Lower lobe of right lung (tissue), 2 donors: ENCODE data around the gene RAB10. TPM values are rescaled to one million over a fixed set of nuclear protein-coding genes. Genes with fewer than 3 reads are reported as not detected.
A peak's percentile ranks its signal among the peaks of the same experiment; 100 is the strongest.

Source experiments
- ATAC-seq, 2 donors: fragments of 200-7000 bp; cut with Tn5 transposase; one replicate each; pipeline ENCODE4 v1.9.1; 2020 to 2022; ENCODE audit warnings: mild to moderate bottlenecking in 2 of 2, moderate library complexity in 2 of 2
- DNase-seq: peaks from one replicate; pipeline ENCODE4 v3.0.0-alpha.2; 2020
- H3K27ac ChIP-seq: fragments of 200-600 bp; one replicate; pipeline ENCODE4 v1.8.0; 2022
- H3K27me3 ChIP-seq: fragments of 200-600 bp; one replicate; pipeline ENCODE4 v1.8.0; 2022; ENCODE audit warnings: low read depth
- H3K36me3 ChIP-seq: fragments of 200-600 bp; one replicate; pipeline ENCODE4 v1.8.0; 2022; ENCODE audit warnings: mild to moderate bottlenecking
- H3K4me1 ChIP-seq: fragments of 200-600 bp; one replicate; pipeline ENCODE4 v1.8.0; 2022
- H3K4me3 ChIP-seq: fragments of 200-600 bp; one replicate; pipeline ENCODE4 v1.8.0; 2022; ENCODE audit warnings: mild to moderate bottlenecking
- H3K9me3 ChIP-seq: fragments of 200-600 bp; one replicate; pipeline ENCODE4 v1.8.0; 2022
- intact Hi-C: fragments of 100-400 bp; cut with DNase I; formaldehyde crosslinking; loops from one replicate; pipeline ENCODE4 v1.11.0; 2022
- total RNA-seq: library from RNA; stranded (reverse); fragmentation: NEBNext Ultra II Directional; extraction: Animal tissue kit (Norgen Biotek cat#: 25700); gene quantifications from one replicate; pipeline ENCODE4 v1.2.1, GENCODE V29; 2021
- TF ChIP-seq, protein P1 (sequence below): fragments of 200-600 bp; IDR thresholded peaks from one replicate; pipeline ENCODE4 v1.8.0; 2022; ENCODE audit warnings: antibody characterized with exemption, mild to moderate bottlenecking
- donor health status: DM: no; HTN: yes; CAD: no; lungs with severe emphysema.

Gene RAB10
- total RNA-seq, 1 donor from 2014 or later, result 113 TPM

DNA sequence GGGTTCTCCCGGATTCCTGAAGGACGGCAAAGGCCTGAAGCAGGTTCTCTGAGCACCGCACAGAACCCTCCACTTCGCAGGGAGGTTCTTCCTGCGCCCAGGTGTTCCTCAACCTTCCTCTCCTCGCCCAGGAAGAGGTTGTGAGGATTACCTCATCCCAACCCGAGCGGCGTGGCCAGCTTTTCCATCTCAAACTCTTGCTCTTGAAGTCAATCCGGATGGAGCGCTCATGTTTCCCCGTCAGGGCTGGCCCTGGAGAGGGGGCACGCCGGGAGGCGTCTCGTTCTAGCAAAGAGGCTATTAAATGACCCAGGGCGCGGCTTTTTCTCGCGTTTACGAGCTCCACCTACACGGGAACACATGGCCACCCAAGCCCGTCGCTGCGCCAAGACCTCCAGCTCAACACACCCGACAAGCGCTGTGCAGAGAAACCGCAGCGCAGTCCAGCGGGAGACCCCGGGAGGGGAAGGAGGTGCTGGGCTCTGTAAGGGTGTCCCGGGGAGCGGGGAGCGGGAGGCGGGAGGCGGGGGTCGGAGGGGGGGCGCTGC, 540 bp upstream of the RAB10 start:
- DNase-seq (peak; percentile 90), ATAC-seq (peak; percentile 63 to 70)
- intact Hi-C loops, result no loop called here
- Histone ChIP-seq H3K36me3 (peaks cover 20% of the 10 kb centered on the region), H3K9me3 (no peaks in the 10 kb centered on the region), H3K27me3 (no peaks in the 10 kb centered on the region), H3K4me3 (peak overlapping the region; percentile 91), H3K4me1 (peaks cover 32% of the 10 kb centered on the region), H3K27ac (peak overlapping the region; percentile 97)
- TF ChIP-seq, protein P1, sequence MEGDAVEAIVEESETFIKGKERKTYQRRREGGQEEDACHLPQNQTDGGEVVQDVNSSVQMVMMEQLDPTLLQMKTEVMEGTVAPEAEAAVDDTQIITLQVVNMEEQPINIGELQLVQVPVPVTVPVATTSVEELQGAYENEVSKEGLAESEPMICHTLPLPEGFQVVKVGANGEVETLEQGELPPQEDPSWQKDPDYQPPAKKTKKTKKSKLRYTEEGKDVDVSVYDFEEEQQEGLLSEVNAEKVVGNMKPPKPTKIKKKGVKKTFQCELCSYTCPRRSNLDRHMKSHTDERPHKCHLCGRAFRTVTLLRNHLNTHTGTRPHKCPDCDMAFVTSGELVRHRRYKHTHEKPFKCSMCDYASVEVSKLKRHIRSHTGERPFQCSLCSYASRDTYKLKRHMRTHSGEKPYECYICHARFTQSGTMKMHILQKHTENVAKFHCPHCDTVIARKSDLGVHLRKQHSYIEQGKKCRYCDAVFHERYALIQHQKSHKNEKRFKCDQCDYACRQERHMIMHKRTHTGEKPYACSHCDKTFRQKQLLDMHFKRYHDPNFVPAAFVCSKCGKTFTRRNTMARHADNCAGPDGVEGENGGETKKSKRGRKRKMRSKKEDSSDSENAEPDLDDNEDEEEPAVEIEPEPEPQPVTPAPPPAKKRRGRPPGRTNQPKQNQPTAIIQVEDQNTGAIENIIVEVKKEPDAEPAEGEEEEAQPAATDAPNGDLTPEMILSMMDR, result no peak

DNA sequence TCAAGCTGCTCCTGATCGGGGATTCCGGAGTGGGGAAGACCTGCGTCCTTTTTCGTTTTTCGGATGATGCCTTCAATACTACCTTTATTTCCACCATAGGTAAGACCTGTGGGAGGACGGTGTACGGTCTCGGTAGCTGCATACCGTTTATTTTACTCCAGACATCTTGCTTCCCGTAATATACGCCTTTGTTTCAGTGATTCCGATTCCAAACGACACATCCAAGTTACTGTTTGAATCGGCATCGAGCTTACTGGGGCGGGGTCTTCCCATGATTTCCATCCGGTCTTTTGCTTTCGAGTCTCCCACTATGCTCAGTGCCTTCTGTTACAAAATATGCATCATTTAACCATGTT, 731 bp downstream of the RAB10 start:
- intact Hi-C loops, result no loop called here
- no peak for DNase-seq
- ATAC-seq, result peak in 1 of 2 donors; percentile 0
- peak overlapping the region; percentile 97 for H3K27ac ChIP-seq
- H3K4me1 ChIP-seq, result peaks cover 42% of the 10 kb centered on the region
- H3K9me3 ChIP-seq, result no peaks in the 10 kb centered on the region
- TF ChIP-seq, protein P1, result no peak
- peaks cover 27% of the 10 kb centered on the region for H3K36me3 ChIP-seq
- H3K27me3 ChIP-seq, result no peaks in the 10 kb centered on the region
- H3K4me3 ChIP-seq, result peak overlapping the region; percentile 91

DNA sequence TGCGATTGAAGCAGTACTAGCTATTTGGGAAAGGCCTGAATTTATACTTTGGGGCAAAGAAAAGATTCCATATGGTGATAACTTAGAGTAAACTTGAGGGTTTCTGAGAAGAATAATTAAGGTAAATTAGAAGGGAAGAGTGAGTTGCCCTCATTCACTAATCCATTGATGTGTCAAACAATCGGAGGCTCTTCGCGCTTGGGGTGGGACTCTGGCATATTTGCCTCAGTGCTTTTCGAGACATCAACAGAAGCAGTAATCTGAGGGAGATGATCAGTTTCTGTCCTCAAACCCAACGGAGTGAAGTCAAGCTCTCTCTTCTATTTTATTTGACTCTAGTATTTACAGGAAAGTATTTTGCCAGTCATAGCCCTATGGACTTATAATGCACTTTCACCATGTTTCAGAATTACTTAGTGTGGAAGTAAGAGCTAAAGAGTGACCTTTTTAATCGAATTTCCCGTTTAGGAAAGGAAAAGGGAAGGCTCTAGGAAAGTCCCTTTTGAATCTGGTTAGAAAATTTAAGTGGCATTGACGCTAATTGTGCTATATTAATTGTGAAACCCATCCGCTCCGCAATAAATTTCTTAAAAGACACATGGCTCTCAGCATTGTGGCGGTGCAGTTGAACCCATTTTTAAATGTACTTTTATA, 1.3 kb downstream of the RAB10 start:
- TF ChIP-seq, protein P1, result no peak
- peaks cover 33% of the 10 kb centered on the region for H3K36me3 ChIP-seq
- H3K4me1 ChIP-seq, result peaks cover 48% of the 10 kb centered on the region
- H3K27ac ChIP-seq, result peak overlapping the region; percentile 97
- no peaks in the 10 kb centered on the region for H3K9me3 ChIP-seq
- peak overlapping the region; percentile 91 for H3K4me3 ChIP-seq
- intact Hi-C loops, result no loop called here
- no peak for DNase-seq
- ATAC-seq, result no peak
- no peaks in the 10 kb centered on the region for H3K27me3 ChIP-seq

DNA sequence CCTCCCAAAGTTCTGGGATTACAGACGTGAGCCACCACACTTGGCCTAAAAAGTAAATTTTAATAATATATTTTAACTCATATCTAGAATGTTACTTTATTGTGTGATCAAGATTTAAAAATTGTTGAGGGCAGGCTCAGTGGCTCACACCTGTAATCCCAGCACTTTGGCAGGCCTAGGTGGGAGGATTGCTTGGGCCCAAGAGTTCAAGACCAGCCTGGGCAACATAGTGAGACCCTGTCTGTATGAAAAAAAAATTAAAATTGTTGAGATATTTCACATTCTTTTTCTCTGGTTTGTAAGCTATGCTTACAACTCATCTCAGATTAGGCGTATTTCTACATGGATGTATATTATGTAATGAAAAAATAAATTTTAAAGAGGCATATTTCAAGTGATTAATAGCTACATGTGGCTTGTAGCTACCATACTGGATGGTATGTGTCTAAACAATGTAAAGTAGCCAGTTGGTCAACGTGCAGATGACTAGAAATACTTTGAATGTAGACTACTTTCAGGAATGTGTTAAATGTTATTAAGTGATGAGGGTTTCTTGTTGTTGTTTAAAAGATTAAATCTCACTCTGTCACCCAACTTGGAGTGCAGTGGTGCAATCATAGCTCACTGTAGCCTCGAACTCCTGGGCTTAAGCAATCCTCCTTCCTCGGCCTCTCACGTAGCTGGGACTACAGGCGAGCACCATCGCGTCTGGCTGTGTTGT, 5.9 kb downstream of the RAB10 start:
- no peak for ATAC-seq
- no peak overlapping the region for H3K4me3 ChIP-seq
- H3K4me1 ChIP-seq, result peaks cover 66% of the 10 kb centered on the region

DNA sequence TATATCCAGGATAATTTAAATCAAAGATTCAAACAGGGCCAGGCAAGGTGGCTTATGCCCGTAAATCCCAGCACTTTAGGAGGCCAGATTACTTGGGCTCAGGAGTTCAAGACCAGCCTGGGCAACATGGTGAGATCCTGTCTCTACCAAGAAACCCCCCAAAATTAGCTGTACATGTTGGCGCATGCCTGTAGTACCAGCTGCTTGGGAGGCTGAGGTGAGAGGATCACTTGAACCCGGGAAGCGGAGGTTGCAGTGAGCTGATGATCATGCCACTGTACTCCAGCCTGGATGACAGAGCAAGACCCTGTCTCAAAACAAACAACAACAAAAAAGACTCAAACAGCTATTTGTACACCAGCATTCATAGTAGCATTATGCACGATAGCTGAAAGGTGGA, 9.2 kb downstream of the RAB10 start:
- TF ChIP-seq, protein P1, result no peak
- Histone ChIP-seq H3K36me3 (peaks cover 24% of the 10 kb centered on the region), H3K4me3 (no peak overlapping the region), H3K4me1 (peaks cover 43% of the 10 kb centered on the region), H3K27me3 (no peaks in the 10 kb centered on the region), H3K9me3 (no peaks in the 10 kb centered on the region), H3K27ac (no peak overlapping the region)
- ATAC-seq (no peak), DNase-seq (no peak)
- intact Hi-C loops, result no loop called here

More for the DNA sequence above, 5.9 kb downstream of the RAB10 start:
- H3K36me3 ChIP-seq, result peaks cover 42% of the 10 kb centered on the region
- H3K9me3 ChIP-seq, result no peaks in the 10 kb centered on the region
- TF ChIP-seq, protein P1, result no peak
- no peak overlapping the region for H3K27ac ChIP-seq
- no peaks in the 10 kb centered on the region for H3K27me3 ChIP-seq
- no peak for DNase-seq
- intact Hi-C loops, result no loop called here
